Suprapubic skin (tissue), 4 donors: ENCODE measurements around the gene THSD7A. TPM values are rescaled to one million over a fixed set of nuclear protein-coding genes. Genes with fewer than 3 reads are reported as not detected.

Source experiments
- DNase-seq, 2 donors: peaks; one replicate each; pipeline ENCODE4 v3.0.0-alpha.2; 2019; ENCODE audit warnings: low spot score in 2 of 2
- H3K27ac ChIP-seq: fragments of 200-600 bp; sonication (generic); one replicate; pipeline ENCODE4 v1.5.1; 2019
- H3K27me3 ChIP-seq: fragments of 200-600 bp; sonication (generic); one replicate; pipeline ENCODE4 v1.5.1; 2019
- H3K36me3 ChIP-seq: fragments of 200-600 bp; sonication (generic); one replicate; pipeline ENCODE4 v1.5.1; 2019
- H3K4me1 ChIP-seq: fragments of 200-600 bp; sonication (generic); one replicate; pipeline ENCODE4 v1.5.1; 2019
- H3K4me3 ChIP-seq: fragments of 200-600 bp; sonication (generic); one replicate; pipeline ENCODE4 v1.5.1; 2019; ENCODE audit warnings: mild to moderate bottlenecking
- H3K9me3 ChIP-seq: fragments of 200-600 bp; sonication (generic); one replicate; pipeline ENCODE4 v1.5.1; 2019
- CTCF ChIP-seq, 2 donors: fragments of 200-600 bp in 1 of 2; fragments of 450-650 bp in 1 of 2; sonication (generic) in 1 of 2; IDR thresholded peaks; one replicate each; pipeline ENCODE4 v1.5.1; 2016 to 2019; ENCODE audit warnings: antibody characterized with exemption in 2 of 2, mild to moderate bottlenecking in 1 of 2, moderate library complexity in 1 of 2
- EP300 ChIP-seq: sonication (generic); formaldehyde crosslinking; IDR thresholded peaks from one replicate; pipeline ENCODE4 v1.6.1; 2017; ENCODE audit warnings: antibody characterized with exemption
- POLR2A ChIP-seq, 2 donors: fragments of 450-650 bp; IDR thresholded peaks; one replicate each; pipeline ENCODE4 v1.6.1; 2017; ENCODE audit warnings: antibody characterized with exemption in 2 of 2, mild to moderate bottlenecking in 2 of 2, moderate library complexity in 2 of 2
- POLR2AphosphoS5 ChIP-seq, 3 donors: sonication (generic); formaldehyde crosslinking; IDR thresholded peaks; one replicate each; pipeline ENCODE4 v1.6.1; 2017; ENCODE audit warnings: antibody characterized with exemption in 3 of 3
- WGBS: methylation state at CpG from one replicate; pipeline ENCODE4 v1.1.5; 2018; 5-methylcytosine and 5-hydroxymethylcytosine counted together
- total RNA-seq, 4 donors: library from RNA; depleted of rRNA; stranded (reverse); fragments of >200 nt; gene quantifications; one replicate each; pipeline ENCODE4 v1.1.0, GENCODE V29; 2016

The THSD7A gene
- total RNA-seq, 4 donors from 2014 or later = 0.42 to 5.4 (median 1.2) TPM

GRCh38 chr7:11507929-11508328 is 324.1 kb downstream of the THSD7A start:
- Histone ChIP-seq H3K27ac (no peak overlapping the region), H3K4me3 (no peak overlapping the region), H3K4me1 (no peaks in the 10 kb centered on the region), H3K9me3 (no peaks in the 10 kb centered on the region), H3K36me3 (no peaks in the 10 kb centered on the region), H3K27me3 (no peaks in the 10 kb centered on the region)
- WGBS = 85% methylated on average over 1 of the region's 1 CpG
- no peak for TF ChIP-seq POLR2A (IDR thresholded peaks at IDR 0.05)
- TF ChIP-seq EP300 = no peak
- TF ChIP-seq POLR2AphosphoS5 (IDR thresholded peaks at IDR 0.05) = no peak
- TF ChIP-seq CTCF (IDR thresholded peaks at IDR 0.05) = no peak
- no peak for DNase-seq

DNA sequence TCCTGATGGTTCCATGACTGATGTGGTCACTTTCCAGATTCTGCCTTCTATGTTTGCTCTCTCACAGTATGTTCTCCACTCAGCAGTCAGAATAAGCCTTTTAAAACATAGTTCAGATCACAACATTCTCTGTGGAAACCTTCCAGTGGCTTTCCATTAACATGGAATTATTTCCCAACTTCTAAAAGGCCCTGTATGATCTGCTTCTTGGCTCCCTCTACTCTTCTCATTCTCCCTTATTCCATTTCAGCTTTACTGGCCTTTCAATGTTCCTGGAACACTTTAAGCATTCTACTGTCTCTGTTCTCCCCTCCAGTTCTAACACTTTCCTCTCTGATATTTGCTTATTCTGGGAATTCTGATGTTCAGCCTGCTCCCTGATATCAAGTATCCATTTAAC is 325.6 kb downstream of the THSD7A start:
- H3K36me3 ChIP-seq = no peaks in the 10 kb centered on the region
- TF ChIP-seq POLR2A (IDR thresholded peaks at IDR 0.05) (no peak), CTCF (IDR thresholded peaks at IDR 0.05) (no peak), EP300 (no peak), POLR2AphosphoS5 (IDR thresholded peaks at IDR 0.05) (no peak)
- no peaks in the 10 kb centered on the region for H3K27me3 ChIP-seq
- no peaks in the 10 kb centered on the region for H3K9me3 ChIP-seq
- DNase-seq = no peak
- no peaks in the 10 kb centered on the region for H3K4me1 ChIP-seq
- no peak overlapping the region for H3K27ac ChIP-seq
- H3K4me3 ChIP-seq = no peak overlapping the region

- H3K27ac ChIP-seq = no peak overlapping the region
- no peaks in the 10 kb centered on the region for H3K36me3 ChIP-seq
- no peak overlapping the region for H3K4me3 ChIP-seq
- 76% methylated on average over 3 of the region's 3 CpGs for WGBS
- no peaks in the 10 kb centered on the region for H3K4me1 ChIP-seq
- no peaks in the 10 kb centered on the region for H3K27me3 ChIP-seq
- DNase-seq = no peak
- TF ChIP-seq CTCF (IDR thresholded peaks at IDR 0.05) (no peak), POLR2A (IDR thresholded peaks at IDR 0.05) (no peak), POLR2AphosphoS5 (IDR thresholded peaks at IDR 0.05) (no peak), EP300 (no peak)
- H3K9me3 ChIP-seq = no peaks in the 10 kb centered on the region
These were observed 326.5 kb downstream of the THSD7A start for GRCh38 chr7:11505471-11505985.

DNA sequence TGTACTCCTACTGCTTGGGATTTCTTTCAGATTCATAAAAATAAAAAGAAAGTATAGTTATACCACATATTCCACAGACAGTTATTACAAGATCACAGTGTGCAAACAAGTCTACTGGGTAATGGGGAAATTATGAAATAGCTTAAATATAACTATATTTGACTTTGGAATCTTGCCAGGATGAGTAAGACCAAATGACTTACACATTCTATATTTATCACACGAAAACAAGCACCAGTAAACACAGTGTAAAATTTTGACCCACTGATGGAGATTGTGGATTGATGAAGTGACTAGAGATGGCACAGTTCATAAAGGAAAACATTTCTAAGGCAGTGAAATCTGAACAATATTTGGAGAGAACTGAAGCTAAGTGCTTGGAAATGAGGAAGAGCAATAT is 339.7 kb downstream of the THSD7A start:
- DNase-seq = no peak
- TF ChIP-seq POLR2AphosphoS5 (IDR thresholded peaks at IDR 0.05) (no peak), CTCF (IDR thresholded peaks at IDR 0.05) (no peak), EP300 (no peak), POLR2A (IDR thresholded peaks at IDR 0.05) (no peak)
- H3K27me3 ChIP-seq = no peaks in the 10 kb centered on the region
- no peaks in the 10 kb centered on the region for H3K36me3 ChIP-seq
- H3K4me3 ChIP-seq = no peak overlapping the region
- H3K4me1 ChIP-seq = no peaks in the 10 kb centered on the region
- WGBS = 37% methylated on average over 1 of the region's 1 CpG
- H3K9me3 ChIP-seq = no peaks in the 10 kb centered on the region
- H3K27ac ChIP-seq = no peak overlapping the region

GRCh38 chr7:11491811-11492210 is 340.2 kb downstream of the THSD7A start:
- H3K27ac ChIP-seq = no peak overlapping the region
- H3K27me3 ChIP-seq = no peaks in the 10 kb centered on the region
- 92% methylated on average over 4 of the region's 4 CpGs for WGBS
- no peaks in the 10 kb centered on the region for H3K4me1 ChIP-seq
- H3K36me3 ChIP-seq = no peaks in the 10 kb centered on the region
- no peak overlapping the region for H3K4me3 ChIP-seq
- TF ChIP-seq POLR2A (IDR thresholded peaks at IDR 0.05) (no peak), POLR2AphosphoS5 (IDR thresholded peaks at IDR 0.05) (no peak), CTCF (IDR thresholded peaks at IDR 0.05) (no peak), EP300 (no peak)
- no peak for DNase-seq
- no peaks in the 10 kb centered on the region for H3K9me3 ChIP-seq
